GM18502 (cell line): Measurements from ENCODE around the gene RTP1.
"Not testable (repeated sequence)": the region's sequence is repeated elsewhere in the genome, so short reads cannot be mapped to it uniquely, and the experiment has no call there.

Experiments
- ATAC-seq: cut with Tn5 transposase; IDR thresholded peaks from one replicate; pipeline ENCODE4 v1.9.1; 2021; ENCODE audit warnings: mild to moderate bottlenecking; ENCODE audit not compliant: unreplicated experiment, poor library complexity

RTP1 gene

GRCh38 chr3:187237741-187238140 is 40.5 kb downstream of the RTP1 start:
- no peak for ATAC-seq

DNA sequence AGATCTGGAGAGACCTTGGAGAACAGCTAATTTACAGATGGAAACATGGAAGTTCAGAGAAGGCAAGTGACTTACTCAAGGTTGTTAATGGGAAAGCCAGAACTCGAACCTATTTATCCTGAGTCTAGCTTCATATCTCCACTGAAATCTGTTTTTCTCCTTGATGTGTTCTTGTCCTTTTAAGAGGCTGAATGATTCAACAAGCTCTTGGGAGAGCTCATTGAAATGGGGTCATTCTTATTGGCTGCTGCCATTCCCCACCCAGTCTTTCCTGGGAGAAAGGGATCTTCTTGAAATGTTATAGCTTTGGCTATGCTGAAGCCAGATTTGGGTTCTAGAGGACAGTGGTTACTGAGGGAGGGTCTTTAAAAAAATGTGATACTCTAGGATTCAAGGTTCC is 41.0 kb downstream of the RTP1 start:
- ATAC-seq, result no peak

DNA sequence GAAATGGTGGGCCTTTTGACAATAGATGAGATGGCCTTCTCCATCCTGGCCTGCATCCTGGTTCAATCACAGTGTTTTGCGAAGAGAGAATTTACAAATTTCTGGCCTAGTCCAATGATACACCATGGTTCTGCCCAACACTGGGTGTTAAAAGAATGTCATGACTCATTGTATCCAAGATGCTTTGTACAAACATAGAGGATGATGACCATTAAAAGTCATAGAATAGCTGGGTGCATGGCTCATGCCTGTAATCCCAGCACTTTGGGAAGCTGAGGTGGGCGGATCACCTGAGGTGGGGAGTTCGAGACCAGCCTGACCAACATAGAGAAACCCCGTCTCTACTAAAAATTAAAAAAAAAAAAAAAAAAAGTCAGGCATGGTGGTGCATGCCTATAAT is 41.5 kb downstream of the RTP1 start:
- not testable (repeated sequence) for ATAC-seq

GRCh38 chr3:187242435-187242834 is 45.1 kb downstream of the RTP1 start:
- ATAC-seq, result no peak

DNA sequence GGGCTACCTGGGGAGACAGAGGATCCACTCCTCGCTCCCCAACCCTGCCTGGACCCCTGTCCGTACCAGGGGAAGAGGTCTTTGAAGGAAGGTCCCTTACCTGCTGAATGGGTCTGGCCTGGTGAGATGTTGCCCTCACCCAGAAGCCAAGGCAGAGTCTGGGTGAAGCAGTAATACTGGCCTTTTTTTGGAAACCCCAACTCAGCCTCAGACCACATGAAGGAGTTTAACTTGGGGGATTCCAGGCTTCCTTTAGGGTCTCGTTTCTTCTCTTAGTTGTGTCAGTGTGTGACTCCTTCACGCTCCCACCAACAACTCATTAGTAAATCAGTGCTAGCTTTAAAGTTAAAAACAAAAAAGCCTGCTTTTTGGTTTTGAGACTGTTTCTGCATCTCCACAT is 45.6 kb downstream of the RTP1 start:
- no peak for ATAC-seq

DNA sequence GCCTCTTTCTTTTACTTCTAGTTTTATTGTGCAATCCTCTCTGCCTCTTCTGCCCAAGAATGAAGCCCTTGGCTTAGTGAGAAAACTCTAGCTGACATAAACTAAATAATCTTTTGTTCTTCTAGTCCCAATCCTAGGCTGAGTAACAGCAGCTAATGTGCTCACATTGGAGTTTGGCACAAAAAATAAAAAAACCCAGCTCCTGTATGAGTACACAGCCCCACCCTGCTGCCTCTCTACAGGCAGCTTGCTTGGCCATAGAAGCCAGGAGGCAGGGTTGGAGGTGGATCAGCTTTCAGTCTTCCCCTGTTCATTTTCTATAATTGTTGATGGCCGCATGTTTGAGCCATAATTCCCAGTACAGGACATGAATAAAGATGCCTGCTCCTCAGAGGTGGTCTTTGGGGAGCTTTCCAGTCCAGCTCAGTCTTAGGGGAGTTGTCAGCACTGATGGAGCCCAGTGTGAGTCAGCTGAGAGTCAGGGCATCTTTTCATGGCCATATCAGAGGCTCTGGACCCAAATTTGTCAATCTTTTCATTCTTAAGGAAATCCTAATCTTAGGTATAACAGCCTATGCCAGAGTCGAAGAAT is 46.7 kb downstream of the RTP1 start:
- no peak for ATAC-seq

DNA sequence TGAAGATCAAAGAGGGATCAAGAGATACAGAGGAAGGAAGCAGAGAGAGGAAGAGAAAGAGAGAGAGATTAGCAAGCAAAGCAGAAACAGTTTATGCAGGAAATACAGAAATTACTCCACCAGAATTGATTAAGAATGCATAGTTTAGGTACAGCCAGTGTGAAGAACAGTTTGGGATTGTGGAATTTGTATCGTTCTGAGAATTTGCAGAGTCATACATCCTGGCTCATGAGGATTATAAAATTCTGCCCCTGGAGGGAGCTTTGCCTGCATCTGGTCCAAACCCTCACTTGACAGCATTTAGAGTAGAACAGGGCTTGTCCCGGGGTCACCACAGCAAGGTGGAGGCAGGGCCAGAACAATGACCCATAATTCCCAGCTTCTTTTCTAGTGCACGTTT is 50.1 kb downstream of the RTP1 start:
- ATAC-seq, result no peak
